Endothelial cell of umbilical vein (primary cell): Measurements from ENCODE around the gene ADAMTS19. TPM values are rescaled to one million over a fixed set of nuclear protein-coding genes. Genes with fewer than 3 reads are reported as not detected.

Experiments used
- Bru-seq: library from RNA; stranded (reverse); fragments of 400-500 nt; gene quantifications from one replicate; lab custom pipeline; 2021; lab: Mats Ljungman, UMichigan
- BruChase-seq, 2 experiments: library from RNA; stranded (reverse); fragments of 400-500 nt; gene quantifications; one replicate each; lab custom pipeline; 2021; lab: Mats Ljungman, UMichigan
- BruUV-seq: library from RNA; stranded (reverse); fragments of 400-500 nt; replicated peaks from 2 replicates; lab custom pipeline; 2021; lab: Mats Ljungman, UMichigan
- CTCF ChIA-PET: fragments of 300-600, 350-600 bp; sonication (Branson Sonifier 250); formaldehyde crosslinking; loops from one replicate; lab custom pipeline; 2021; ENCODE audit warnings: antibody characterized with exemption, inconsistent platforms; lab: Charles Lee
- POLR2A ChIA-PET: fragments of 300-600, 350-600 bp; sonication (Branson Sonifier 250); formaldehyde crosslinking; loops from one replicate; lab custom pipeline; 2021; ENCODE audit warnings: antibody characterized with exemption, inconsistent platforms; lab: Charles Lee
- DNase-seq: peaks from one replicate; pipeline ENCODE4 v3.0.0-alpha.2; 2011; ENCODE audit warnings: low read depth, low spot score
- FAIRE-seq: peaks from 2 replicates; lab custom pipeline; 2011; peaks lifted over from hg19 to GRCh38; lab: Jason Lieb, UNC
- H2AFZ ChIP-seq: 2 replicates; pipeline ENCODE4 v1.6.0; 2012; ENCODE audit warnings: low read depth, low read length, control low read depth, inconsistent platforms
- H3K27ac ChIP-seq: 2 replicates; pipeline ENCODE4 v1.5.1; 2011; ENCODE audit warnings: low read depth, mild to moderate bottlenecking, control low read depth, low read length, moderate library complexity; ENCODE audit not compliant: insufficient read depth
- H3K27me3 ChIP-seq, 2 experiments: 2 replicates each; pipeline versions ENCODE4 v1.6.0 to v1.6.1; 2011; ENCODE audit warnings: low read length in 2 of 2, mixed read lengths in 1 of 2; ENCODE audit not compliant: control insufficient read depth in 2 of 2, insufficient read depth in 2 of 2
- H3K36me3 ChIP-seq, 2 experiments: 2 replicates in 1 of 2; 3 replicates in 1 of 2; pipeline ENCODE4 v1.5.1; 2011; ENCODE audit warnings: low read length in 2 of 2, mild to moderate bottlenecking in 1 of 2, moderate library complexity in 1 of 2; ENCODE audit not compliant: control insufficient read depth in 2 of 2, insufficient read depth in 2 of 2; ENCODE audit errors: extremely low read depth in 1 of 2
- H3K4me1 ChIP-seq: 3 replicates; pipeline ENCODE4 v1.5.1; 2011; ENCODE audit warnings: mild to moderate bottlenecking, low read length; ENCODE audit not compliant: control insufficient read depth, insufficient read depth; ENCODE audit errors: extremely low read depth
- H3K4me2 ChIP-seq: 2 replicates; pipeline ENCODE4 v1.6.1; 2011; ENCODE audit warnings: low read length, control low read depth, mixed read lengths; ENCODE audit not compliant: insufficient read depth
- H3K4me3 ChIP-seq, 3 experiments: fragments of 200-600 bp in 1 of 3; sonication (generic), shearing (Covaris generic) in 1 of 3; replicated peaks in 1 of 3; 2 replicates each; pipeline ENCODE4 v1.5.1; 2011 to 2016; ENCODE audit warnings: control low read depth in 3 of 3, low read length in 3 of 3, mild to moderate bottlenecking in 2 of 3, inconsistent platforms in 1 of 3, low read depth in 1 of 3, moderate library complexity in 1 of 3; ENCODE audit not compliant: insufficient read depth in 1 of 3
- H3K79me2 ChIP-seq: 2 replicates; pipeline ENCODE4 v1.6.0; 2012; ENCODE audit warnings: low read length, inconsistent platforms; ENCODE audit not compliant: control insufficient read depth, insufficient read depth
- H3K9ac ChIP-seq: replicated peaks from 2 replicates; pipeline ENCODE3; 2011; ENCODE audit warnings: low read length, control low read depth; ENCODE audit not compliant: insufficient read depth; ENCODE audit errors: extremely low read depth
- H3K9me1 ChIP-seq: replicated peaks from 3 replicates; pipeline ENCODE4 v1.6.0; 2011; ENCODE audit warnings: mild to moderate bottlenecking, low read length; ENCODE audit not compliant: control insufficient read depth, insufficient read depth; ENCODE audit errors: extremely low read depth
- H3K9me3 ChIP-seq: replicated peaks from 2 replicates; pipeline ENCODE4 v1.5.1; 2012; ENCODE audit warnings: low read length, inconsistent platforms; ENCODE audit not compliant: control insufficient read depth, insufficient read depth
- H4K20me1 ChIP-seq: replicated peaks from 2 replicates; pipeline ENCODE3; 2011; ENCODE audit warnings: mild to moderate bottlenecking, low read length; ENCODE audit not compliant: control insufficient read depth, insufficient read depth; ENCODE audit errors: extremely low read depth
- EZH2 ChIP-seq: IDR thresholded peaks from 2 replicates; pipeline ENCODE4 v1.6.1; 2012; ENCODE audit warnings: borderline replicate concordance, low read depth, mild to moderate bottlenecking, moderate library complexity, low read length, inconsistent platforms; ENCODE audit not compliant: severe bottlenecking
- MYC ChIP-seq: IDR thresholded peaks from one replicate; pipeline ENCODE4 v1.6.1; 2011; ENCODE audit warnings: mild to moderate bottlenecking, low read depth, low read length
- POLR2A ChIP-seq: IDR thresholded peaks from 2 replicates; pipeline ENCODE4 v1.6.1; 2012; ENCODE audit warnings: low read depth, mild to moderate bottlenecking, control low read depth, low read length
- dilution Hi-C: fragments of 300-500 bp; cut with MboI; formaldehyde crosslinking; loops from one replicate; pipeline ENCODE4 v1.15.0; 2019; ENCODE audit warnings: low sequenced_read_pairs; ENCODE audit not compliant: extremely low pct_ligation_motif_present
- intact Hi-C: fragments of 100-400 bp; cut with micrococcal nuclease; formaldehyde crosslinking; loops from one replicate; pipeline ENCODE4 v1.10.0; 2022
- long read RNA-seq: library from polyadenylated mRNA; stranded (forward); transcript quantifications from one replicate; pipeline ENCODE4 v2.0.0, GENCODE V29; 2021
- polyA minus RNA-seq, 3 experiments: library from RNA; depleted of rRNA, polyadenylated mRNA; stranded (reverse); fragments of >200 nt; gene quantifications; 1 replicate in 1 of 3; 2 replicates in 2 of 3; pipeline ENCODE4 v1.2.3, GENCODE V29; 2011
- polyA plus RNA-seq, 4 experiments: library from polyadenylated mRNA; depleted of rRNA in 3 of 4; stranded (reverse) in 3 of 4; unstranded in 1 of 4; fragments of >200 nt; gene quantifications; 2 replicates each; pipeline versions ENCODE4 v1.2.1 to v1.2.3, GENCODE V29; 2011 to 2012; ENCODE audit warnings: missing spikeins in 1 of 4
- total RNA-seq: library from RNA; stranded (reverse); gene quantifications from 2 replicates; pipeline ENCODE4 v1.2.3, GENCODE V29; 2021

ADAMTS19 gene, protein sequence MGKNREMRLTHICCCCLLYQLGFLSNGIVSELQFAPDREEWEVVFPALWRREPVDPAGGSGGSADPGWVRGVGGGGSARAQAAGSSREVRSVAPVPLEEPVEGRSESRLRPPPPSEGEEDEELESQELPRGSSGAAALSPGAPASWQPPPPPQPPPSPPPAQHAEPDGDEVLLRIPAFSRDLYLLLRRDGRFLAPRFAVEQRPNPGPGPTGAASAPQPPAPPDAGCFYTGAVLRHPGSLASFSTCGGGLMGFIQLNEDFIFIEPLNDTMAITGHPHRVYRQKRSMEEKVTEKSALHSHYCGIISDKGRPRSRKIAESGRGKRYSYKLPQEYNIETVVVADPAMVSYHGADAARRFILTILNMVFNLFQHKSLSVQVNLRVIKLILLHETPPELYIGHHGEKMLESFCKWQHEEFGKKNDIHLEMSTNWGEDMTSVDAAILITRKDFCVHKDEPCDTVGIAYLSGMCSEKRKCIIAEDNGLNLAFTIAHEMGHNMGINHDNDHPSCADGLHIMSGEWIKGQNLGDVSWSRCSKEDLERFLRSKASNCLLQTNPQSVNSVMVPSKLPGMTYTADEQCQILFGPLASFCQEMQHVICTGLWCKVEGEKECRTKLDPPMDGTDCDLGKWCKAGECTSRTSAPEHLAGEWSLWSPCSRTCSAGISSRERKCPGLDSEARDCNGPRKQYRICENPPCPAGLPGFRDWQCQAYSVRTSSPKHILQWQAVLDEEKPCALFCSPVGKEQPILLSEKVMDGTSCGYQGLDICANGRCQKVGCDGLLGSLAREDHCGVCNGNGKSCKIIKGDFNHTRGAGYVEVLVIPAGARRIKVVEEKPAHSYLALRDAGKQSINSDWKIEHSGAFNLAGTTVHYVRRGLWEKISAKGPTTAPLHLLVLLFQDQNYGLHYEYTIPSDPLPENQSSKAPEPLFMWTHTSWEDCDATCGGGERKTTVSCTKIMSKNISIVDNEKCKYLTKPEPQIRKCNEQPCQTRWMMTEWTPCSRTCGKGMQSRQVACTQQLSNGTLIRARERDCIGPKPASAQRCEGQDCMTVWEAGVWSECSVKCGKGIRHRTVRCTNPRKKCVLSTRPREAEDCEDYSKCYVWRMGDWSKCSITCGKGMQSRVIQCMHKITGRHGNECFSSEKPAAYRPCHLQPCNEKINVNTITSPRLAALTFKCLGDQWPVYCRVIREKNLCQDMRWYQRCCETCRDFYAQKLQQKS
- total RNA-seq (not detected in 2 replicates), polyA plus RNA-seq (not detected in 2 replicates), polyA minus RNA-seq (not detected in 2 replicates), Bru-seq, nascent RNA (percentile 5 among the genes with signal in this experiment), BruChase-seq, experiment 1, labeled RNA remaining after a 6-hour chase (percentile 1 among the genes with signal in this experiment), BruChase-seq, experiment 2, labeled RNA remaining after a 2-hour chase (percentile 4 among the genes with signal in this experiment)
- polyA plus RNA-seq (2011; cell fraction: cytosol; rRNA removed) = not detected in 2 replicates
- not detected in 2 replicates for polyA plus RNA-seq (2011; cell fraction: nucleus; rRNA removed)
- polyA plus RNA-seq (2012) = not detected in 2 replicates
- not detected for polyA minus RNA-seq (2011; cell fraction: cytosol; rRNA and poly(A)+ RNA removed)
- polyA minus RNA-seq (2011; cell fraction: nucleus; rRNA and poly(A)+ RNA removed) = not detected in 2 replicates
- long read RNA-seq = 0 reads

GRCh38 chr5:129459777-129460671 lies at the start of gene ADAMTS19:
ADAMTS19 (plus strand) TSS chr5:129460298; CDS start chr5:129460392, 94 bp downstream.
- intact Hi-C loops (loop anchor here (2.0 to 5.0 kb wide), 3 partner anchors 202 to 555 kb away; no protein-coding TSS in a partner anchor), dilution Hi-C loops (no loop called here)
- H3K4me1 ChIP-seq = peaks cover 10% of the 10 kb centered on the region
- FAIRE-seq = no peak
- DNase-seq = peak; percentile 37
- peak within 1 kb of the TSS; percentile 21 to 41 (median 22) for H3K4me3 ChIP-seq
- TF ChIP-seq POLR2A (no peak), EZH2 (peak; percentile 43), MYC (no peak)
- peaks cover 32 to 51% of the 10 kb centered on the region in 2 experiments for H3K27me3 ChIP-seq
- H3K9ac ChIP-seq = no peak within 1 kb of the TSS
- peak within 1 kb of the TSS; percentile 31 for H2AFZ ChIP-seq
- peak within 1 kb of the TSS; percentile 54 for H3K4me2 ChIP-seq
- CTCF ChIA-PET = interaction anchor here (0.7 to 3.3 kb wide), 5 partner anchors 15 to 554 kb away, joined by 3 to 8 read pairs (median 5); no protein-coding TSS in a partner anchor
- no peaks in the 10 kb centered on the region for H3K79me2 ChIP-seq
- POLR2A ChIA-PET = no interaction called here
- BruUV-seq = no TSS peak
- H3K36me3 ChIP-seq = no peaks in the 10 kb centered on the region
- no peaks in the 10 kb centered on the region for H3K9me1 ChIP-seq
- no peaks in the 10 kb centered on the region for H4K20me1 ChIP-seq
- no peaks in the 10 kb centered on the region for H3K9me3 ChIP-seq
- no peak within 1 kb of the TSS for H3K27ac ChIP-seq
